Measurements from ENCODE around the gene MRPL2. TPM values are rescaled to one million over a fixed set of nuclear protein-coding genes. Genes with fewer than 3 reads are reported as not detected.
A peak's percentile ranks its signal among the peaks of the same experiment; 100 is the strongest.

MRPL2 gene
- total and polyA plus RNA-seq, 2 donors (not counting 1 experiment from before 2014, with no cell fraction given) = 18.2 to 20.3 TPM

DNA sequence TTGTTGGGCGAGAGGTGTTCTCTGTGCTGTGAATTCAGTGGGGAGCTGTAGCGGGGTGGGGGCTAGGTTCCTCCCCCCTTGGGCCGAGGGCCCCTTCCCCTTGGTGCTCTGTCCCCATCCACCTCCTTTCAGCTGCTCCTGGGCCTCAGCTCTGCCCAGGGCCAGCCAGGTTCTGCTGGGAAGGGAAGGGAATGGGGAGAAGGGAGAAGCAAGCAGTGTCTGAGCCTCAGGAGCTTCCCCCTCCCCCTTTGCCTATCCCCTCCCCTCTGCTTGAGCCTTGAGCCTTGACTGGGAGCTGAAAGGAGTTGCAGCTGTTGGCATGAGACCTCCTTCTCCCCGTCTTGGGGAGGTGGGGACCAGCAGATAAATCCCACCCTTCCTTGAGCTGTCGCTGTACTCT, 38.4 kb downstream of the MRPL2 start:
- Histone ChIP-seq H4K20me1 (ENCODE audit: control insufficient read depth, extremely low read depth, insufficient read depth, low read length) (no peaks in the 10 kb centered on the region), H3K79me2 (ENCODE audit: control insufficient read depth, insufficient read depth, low read length) (peaks cover 51% of the 10 kb centered on the region), H3K4me2 (ENCODE audit: extremely low read depth, insufficient read depth, low read length) (peak overlapping the region; percentile 58), H3K4me3 (replicated peaks in 1 of 4; ENCODE audit: control extremely low read depth in 1 of 4, insufficient read depth in 1 of 4, low read depth in 3 of 4, low read length in 4 of 4) (peak overlapping the region; percentile 10 to 95 (median 40)), H3K27me3 (ENCODE audit: control insufficient read depth, insufficient read depth, low read length) (no peaks in the 10 kb centered on the region), H3K4me1 (ENCODE audit: control insufficient read depth, extremely low read depth, insufficient read depth, low read length) (peaks cover 15% of the 10 kb centered on the region), H2AFZ (ENCODE audit: low read length) (no peak overlapping the region), H3K9me3 (ENCODE audit: control insufficient read depth, insufficient read depth, low read depth, low read length) (no peaks in the 10 kb centered on the region), H3K36me3 (ENCODE audit: control insufficient read depth, insufficient read depth, low read length) (peaks cover 36% of the 10 kb centered on the region), H3K9ac (ENCODE audit: insufficient read depth, low read length) (no peak overlapping the region), H3K27ac (ENCODE audit: insufficient read depth, low read length) (peak overlapping the region; percentile 77)
- DNase-seq (ENCODE audit: low read depth in 2 of 2) = peak; percentile 9 to 31
- TF ChIP-seq EZH2 (IDR thresholded peaks at IDR 0.05; ENCODE audit: low read length, missing control alignments) = no peak
- TF ChIP-seq, protein P1, sequence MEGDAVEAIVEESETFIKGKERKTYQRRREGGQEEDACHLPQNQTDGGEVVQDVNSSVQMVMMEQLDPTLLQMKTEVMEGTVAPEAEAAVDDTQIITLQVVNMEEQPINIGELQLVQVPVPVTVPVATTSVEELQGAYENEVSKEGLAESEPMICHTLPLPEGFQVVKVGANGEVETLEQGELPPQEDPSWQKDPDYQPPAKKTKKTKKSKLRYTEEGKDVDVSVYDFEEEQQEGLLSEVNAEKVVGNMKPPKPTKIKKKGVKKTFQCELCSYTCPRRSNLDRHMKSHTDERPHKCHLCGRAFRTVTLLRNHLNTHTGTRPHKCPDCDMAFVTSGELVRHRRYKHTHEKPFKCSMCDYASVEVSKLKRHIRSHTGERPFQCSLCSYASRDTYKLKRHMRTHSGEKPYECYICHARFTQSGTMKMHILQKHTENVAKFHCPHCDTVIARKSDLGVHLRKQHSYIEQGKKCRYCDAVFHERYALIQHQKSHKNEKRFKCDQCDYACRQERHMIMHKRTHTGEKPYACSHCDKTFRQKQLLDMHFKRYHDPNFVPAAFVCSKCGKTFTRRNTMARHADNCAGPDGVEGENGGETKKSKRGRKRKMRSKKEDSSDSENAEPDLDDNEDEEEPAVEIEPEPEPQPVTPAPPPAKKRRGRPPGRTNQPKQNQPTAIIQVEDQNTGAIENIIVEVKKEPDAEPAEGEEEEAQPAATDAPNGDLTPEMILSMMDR (conservative IDR thresholded peaks at IDR 0.05 in 1 of 2, IDR thresholded peaks at IDR 0.05 in 1 of 2; ENCODE audit: low read depth in 1 of 2, low read length in 2 of 2) = no peak

DNA sequence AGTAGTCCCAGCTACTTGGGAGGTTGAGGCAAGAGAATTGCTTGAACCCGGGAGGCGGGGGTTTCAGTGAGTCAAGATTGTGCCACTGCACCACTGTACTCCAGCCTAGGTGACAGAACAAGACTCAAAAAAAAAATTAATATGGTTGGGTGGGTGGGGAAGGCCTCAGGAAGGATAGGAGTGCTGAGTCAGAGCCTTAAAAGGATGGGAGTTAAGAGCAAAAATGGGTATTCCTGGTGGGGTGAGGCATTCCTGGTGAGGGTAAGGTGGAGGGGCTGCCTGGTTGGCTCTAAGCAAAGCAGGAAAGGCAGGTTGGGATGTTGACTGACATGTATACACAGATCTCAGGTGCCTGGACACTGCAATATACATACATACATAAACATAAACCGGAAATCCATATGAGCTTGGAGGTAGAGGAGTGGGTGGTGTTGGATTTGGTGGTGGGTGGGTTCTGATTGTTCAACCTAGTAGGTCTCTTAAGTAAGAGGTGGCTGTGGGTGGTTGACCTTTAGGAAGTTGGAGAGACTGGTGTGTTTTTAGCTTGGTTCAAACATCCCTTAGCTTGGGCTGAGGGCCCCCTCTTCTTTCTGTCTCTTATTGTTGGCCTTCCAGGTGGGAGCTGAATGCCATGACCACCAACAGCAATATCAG, 39.1 kb downstream of the MRPL2 start:
- Histone ChIP-seq H3K27me3 (ENCODE audit: control insufficient read depth, insufficient read depth, low read length) (no peaks in the 10 kb centered on the region), H3K36me3 (ENCODE audit: control insufficient read depth, insufficient read depth, low read length) (peaks cover 32% of the 10 kb centered on the region), H3K27ac (ENCODE audit: insufficient read depth, low read length) (peak overlapping the region; percentile 77), H3K79me2 (ENCODE audit: control insufficient read depth, insufficient read depth, low read length) (peaks cover 57% of the 10 kb centered on the region), H3K4me3 (replicated peaks in 1 of 4; ENCODE audit: control extremely low read depth in 1 of 4, insufficient read depth in 1 of 4, low read depth in 3 of 4, low read length in 4 of 4) (no peak overlapping the region), H3K4me2 (ENCODE audit: extremely low read depth, insufficient read depth, low read length) (no peak overlapping the region), H3K4me1 (ENCODE audit: control insufficient read depth, extremely low read depth, insufficient read depth, low read length) (peaks cover 17% of the 10 kb centered on the region), H3K9ac (ENCODE audit: insufficient read depth, low read length) (no peak overlapping the region), H4K20me1 (ENCODE audit: control insufficient read depth, extremely low read depth, insufficient read depth, low read length) (no peaks in the 10 kb centered on the region), H2AFZ (ENCODE audit: low read length) (no peak overlapping the region), H3K9me3 (ENCODE audit: control insufficient read depth, insufficient read depth, low read depth, low read length) (no peaks in the 10 kb centered on the region)
- DNase-seq (ENCODE audit: low read depth in 2 of 2) = no peak
- TF ChIP-seq, protein P1 (conservative IDR thresholded peaks at IDR 0.05 in 1 of 2, IDR thresholded peaks at IDR 0.05 in 1 of 2; ENCODE audit: low read depth in 1 of 2, low read length in 2 of 2) = no peak
- TF ChIP-seq EZH2 (IDR thresholded peaks at IDR 0.05; ENCODE audit: low read length, missing control alignments) = no peak

DNA sequence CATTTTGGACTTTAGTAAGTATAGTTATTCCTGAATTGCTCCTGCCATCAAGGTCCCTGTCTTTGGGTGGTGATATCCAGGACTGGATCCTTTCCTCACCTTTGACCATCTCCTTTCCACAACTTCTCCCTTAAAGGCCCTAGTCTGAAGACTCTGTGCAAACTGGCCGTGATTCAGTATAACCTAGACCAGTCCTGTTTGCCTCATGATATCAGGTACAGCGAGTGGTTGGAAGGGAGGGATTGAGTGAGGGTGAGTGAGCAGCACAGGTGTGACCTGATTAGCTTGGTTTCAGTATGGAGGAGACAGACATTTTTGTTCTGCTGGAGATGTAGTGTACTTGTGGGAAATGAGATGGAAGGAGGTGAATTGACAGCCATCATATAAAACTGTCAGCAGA, 40.1 kb downstream of the MRPL2 start:
- Histone ChIP-seq H4K20me1 (ENCODE audit: control insufficient read depth, extremely low read depth, insufficient read depth, low read length) (no peaks in the 10 kb centered on the region), H3K27ac (ENCODE audit: insufficient read depth, low read length) (no peak overlapping the region), H3K9ac (ENCODE audit: insufficient read depth, low read length) (no peak overlapping the region), H2AFZ (ENCODE audit: low read length) (no peak overlapping the region), H3K4me2 (ENCODE audit: extremely low read depth, insufficient read depth, low read length) (no peak overlapping the region), H3K4me3 (replicated peaks in 1 of 4; ENCODE audit: control extremely low read depth in 1 of 4, insufficient read depth in 1 of 4, low read depth in 3 of 4, low read length in 4 of 4) (no peak overlapping the region), H3K9me3 (ENCODE audit: control insufficient read depth, insufficient read depth, low read depth, low read length) (no peaks in the 10 kb centered on the region), H3K79me2 (ENCODE audit: control insufficient read depth, insufficient read depth, low read length) (peaks cover 58% of the 10 kb centered on the region), H3K36me3 (ENCODE audit: control insufficient read depth, insufficient read depth, low read length) (peaks cover 26% of the 10 kb centered on the region), H3K4me1 (ENCODE audit: control insufficient read depth, extremely low read depth, insufficient read depth, low read length) (peaks cover 20% of the 10 kb centered on the region), H3K27me3 (ENCODE audit: control insufficient read depth, insufficient read depth, low read length) (no peaks in the 10 kb centered on the region)
- DNase-seq (ENCODE audit: low read depth in 2 of 2) = no peak
- no peak for TF ChIP-seq EZH2 (IDR thresholded peaks at IDR 0.05; ENCODE audit: low read length, missing control alignments)
- TF ChIP-seq, protein P1 (conservative IDR thresholded peaks at IDR 0.05 in 1 of 2, IDR thresholded peaks at IDR 0.05 in 1 of 2; ENCODE audit: low read depth in 1 of 2, low read length in 2 of 2) = no peak

Measured in fibroblast of lung (primary cell).